SH-SY5Y (cell line): ENCODE results near the gene UNC45B.

ENCODE experiments used
- GATA2 ChIP-seq: IDR thresholded peaks from 2 replicates; pipeline ENCODE4 v1.6.1; 2011; ENCODE audit warnings: mild to moderate bottlenecking, low read depth, low read length
- GATA3 ChIP-seq: IDR thresholded peaks from 2 replicates; pipeline ENCODE4 v1.6.1; 2011; ENCODE audit warnings: low read depth, mild to moderate bottlenecking, low read length, moderate library complexity

The UNC45B gene, protein sequence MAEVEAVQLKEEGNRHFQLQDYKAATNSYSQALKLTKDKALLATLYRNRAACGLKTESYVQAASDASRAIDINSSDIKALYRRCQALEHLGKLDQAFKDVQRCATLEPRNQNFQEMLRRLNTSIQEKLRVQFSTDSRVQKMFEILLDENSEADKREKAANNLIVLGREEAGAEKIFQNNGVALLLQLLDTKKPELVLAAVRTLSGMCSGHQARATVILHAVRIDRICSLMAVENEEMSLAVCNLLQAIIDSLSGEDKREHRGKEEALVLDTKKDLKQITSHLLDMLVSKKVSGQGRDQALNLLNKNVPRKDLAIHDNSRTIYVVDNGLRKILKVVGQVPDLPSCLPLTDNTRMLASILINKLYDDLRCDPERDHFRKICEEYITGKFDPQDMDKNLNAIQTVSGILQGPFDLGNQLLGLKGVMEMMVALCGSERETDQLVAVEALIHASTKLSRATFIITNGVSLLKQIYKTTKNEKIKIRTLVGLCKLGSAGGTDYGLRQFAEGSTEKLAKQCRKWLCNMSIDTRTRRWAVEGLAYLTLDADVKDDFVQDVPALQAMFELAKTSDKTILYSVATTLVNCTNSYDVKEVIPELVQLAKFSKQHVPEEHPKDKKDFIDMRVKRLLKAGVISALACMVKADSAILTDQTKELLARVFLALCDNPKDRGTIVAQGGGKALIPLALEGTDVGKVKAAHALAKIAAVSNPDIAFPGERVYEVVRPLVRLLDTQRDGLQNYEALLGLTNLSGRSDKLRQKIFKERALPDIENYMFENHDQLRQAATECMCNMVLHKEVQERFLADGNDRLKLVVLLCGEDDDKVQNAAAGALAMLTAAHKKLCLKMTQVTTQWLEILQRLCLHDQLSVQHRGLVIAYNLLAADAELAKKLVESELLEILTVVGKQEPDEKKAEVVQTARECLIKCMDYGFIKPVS

GRCh38 chr17:35147375-35147905, at the start of gene UNC45B:
Gene UNC45B (plus strand): TSS chr17:35147817. CDS start chr17:35148264, 447 bp downstream.
- TF ChIP-seq GATA2: no peak
- no peak for TF ChIP-seq GATA3

DNA sequence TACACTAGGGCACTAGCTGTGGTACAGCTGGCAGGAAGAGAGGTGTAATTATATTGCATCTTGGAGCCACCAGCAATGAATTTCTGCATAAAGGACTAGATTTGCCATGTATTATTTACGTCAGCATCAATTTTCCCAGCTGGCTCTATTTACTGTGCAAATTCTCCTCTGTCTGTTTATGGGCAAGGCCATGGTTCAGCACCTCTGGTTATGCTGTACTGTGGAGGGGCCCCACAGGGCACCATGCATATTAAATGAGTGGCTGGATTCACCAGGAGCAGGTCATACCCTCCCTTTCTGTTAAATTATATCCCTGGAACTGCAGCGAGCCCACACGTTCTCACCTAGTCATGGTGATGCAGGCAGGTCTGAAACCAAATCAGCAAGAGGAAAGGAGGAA, 47.7 kb upstream of the UNC45B start:
- TF ChIP-seq GATA2: no peak
- no peak for TF ChIP-seq GATA3

DNA sequence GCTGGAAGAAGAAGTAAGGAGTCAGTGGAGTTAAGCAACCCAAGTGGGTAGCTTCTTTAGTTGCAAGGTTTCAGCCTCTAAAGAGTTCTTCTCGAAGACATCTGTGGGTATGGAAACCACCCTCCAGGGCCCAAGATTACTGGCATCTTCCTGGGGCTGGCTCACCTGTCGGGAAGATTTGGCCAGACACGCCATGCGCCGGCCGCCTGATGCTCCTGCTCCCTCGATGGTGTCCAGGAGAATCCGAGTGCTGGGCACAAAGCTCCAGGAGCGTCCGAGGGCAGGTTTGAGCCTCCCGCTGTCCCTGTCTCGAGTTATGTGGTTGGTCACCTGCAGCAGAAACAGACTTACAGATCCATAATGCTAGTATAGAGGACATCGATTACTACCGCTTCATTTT, 46.6 kb upstream of the UNC45B start:
- TF ChIP-seq GATA2: no peak
- TF ChIP-seq GATA3: no peak

DNA sequence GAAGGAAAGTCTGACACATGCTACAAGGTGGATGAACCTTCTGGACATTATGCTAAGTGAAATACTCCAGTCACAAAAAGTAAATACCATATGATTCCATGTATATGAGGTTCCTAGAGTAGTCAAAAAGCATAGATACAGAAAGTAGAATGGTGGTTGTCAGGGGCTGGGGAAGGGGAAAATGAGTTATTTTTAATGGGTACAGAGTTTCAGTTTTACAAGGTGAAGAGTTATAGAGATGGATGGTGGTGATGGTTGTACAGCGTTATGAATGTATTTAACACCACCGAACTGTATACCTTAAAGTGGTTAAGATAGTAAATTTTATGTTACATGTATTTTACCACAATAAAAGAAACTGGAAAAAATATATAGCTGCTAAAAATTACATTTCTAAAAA, 45.9 kb upstream of the UNC45B start:
- TF ChIP-seq GATA3: no peak
- no peak for TF ChIP-seq GATA2

- TF ChIP-seq GATA2 (no peak), GATA3 (no peak)
These were observed 44.3 kb upstream of the UNC45B start for GRCh38 chr17:35103271-35103670.

DNA sequence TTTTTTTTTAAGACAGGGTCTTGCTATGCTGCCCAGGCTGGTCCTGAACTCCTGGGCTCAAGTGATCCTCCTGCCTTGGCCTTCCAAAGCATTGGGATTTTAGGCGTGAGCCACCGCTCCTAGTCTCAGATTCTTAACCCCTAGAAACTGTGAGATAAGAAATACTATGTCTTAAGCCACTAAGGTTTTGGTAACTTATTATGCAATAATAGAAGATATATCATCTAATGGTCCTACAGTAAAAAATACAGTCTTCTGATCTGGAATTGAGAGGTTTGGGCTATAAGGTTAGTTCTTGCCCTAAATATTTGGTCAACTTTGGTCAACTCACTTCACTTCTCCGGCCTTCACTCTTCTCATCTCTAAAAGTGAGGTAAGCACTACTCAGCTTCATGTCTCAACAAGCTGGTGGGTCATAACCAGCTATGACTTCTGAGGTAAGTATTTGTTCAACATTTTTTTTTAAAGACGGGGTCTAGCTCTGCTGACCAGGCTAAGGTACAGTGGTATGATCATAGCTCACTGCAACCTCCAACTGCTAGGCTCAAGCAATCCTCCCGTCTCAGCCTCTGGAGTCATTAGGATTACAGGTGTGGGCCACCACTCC, 42.7 kb upstream of the UNC45B start:
- TF ChIP-seq GATA2: no peak

- TF ChIP-seq GATA3: no peak
- TF ChIP-seq GATA2: no peak
These were observed 30.8 kb upstream of the UNC45B start for GRCh38 chr17:35116845-35117244.

DNA sequence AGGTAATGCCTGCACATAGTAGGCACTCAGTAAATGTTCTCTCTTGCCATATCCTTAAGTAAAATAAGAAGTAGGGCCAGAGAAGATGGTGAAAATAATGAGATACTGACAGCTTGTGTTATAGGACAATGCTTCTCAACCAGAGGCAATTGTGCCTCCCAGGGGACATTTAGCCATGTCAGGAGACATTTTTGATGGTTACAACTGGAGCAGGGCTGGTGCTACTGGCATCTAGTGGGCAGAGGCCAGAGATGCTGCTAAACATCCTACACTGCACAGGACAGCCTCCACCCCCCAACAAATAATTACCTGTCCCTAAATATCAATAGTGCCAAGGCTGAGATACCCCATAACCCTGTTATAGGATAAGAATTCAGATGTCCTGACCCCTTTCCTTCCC, 29.6 kb upstream of the UNC45B start:
- TF ChIP-seq GATA2 (no peak), GATA3 (no peak)

- TF ChIP-seq GATA3 (no peak), GATA2 (no peak; the same call in 1 of the 2 replicates)
These were observed 28.0 kb upstream of the UNC45B start, which contains the start of gene RAD51D for GRCh38 chr17:35119370-35120165. Gene RAD51D (minus strand): TSS chr17:35119860. CDS start chr17:35119613, 247 bp downstream.

DNA sequence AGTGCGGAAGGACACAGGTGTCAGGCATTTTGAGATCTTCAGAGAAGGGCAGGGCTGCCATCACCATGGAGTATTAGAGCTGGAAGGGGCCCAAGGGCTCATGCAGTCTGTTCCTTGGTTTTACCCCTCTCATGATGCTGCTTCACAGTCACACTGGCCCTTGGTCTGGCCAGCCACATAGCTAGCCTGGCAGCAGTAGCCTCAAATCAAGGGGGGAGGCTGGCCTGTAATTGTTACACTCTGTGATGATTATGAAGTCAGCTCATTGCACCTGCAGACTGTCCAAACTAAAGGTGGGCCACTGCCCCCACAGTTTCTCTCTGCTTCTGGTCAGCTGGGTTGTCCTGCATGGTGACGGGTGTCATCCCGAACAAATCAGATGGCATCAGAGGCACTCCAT, 26.3 kb upstream of the UNC45B start, which contains the start of gene FNDC8:
Gene FNDC8, plus strand, starts transcription at position 301 of the 400 bp plus-strand sequence. Its CDS starts 79 bp downstream, at position 380.
- TF ChIP-seq GATA3 (no peak), GATA2 (no peak)

DNA sequence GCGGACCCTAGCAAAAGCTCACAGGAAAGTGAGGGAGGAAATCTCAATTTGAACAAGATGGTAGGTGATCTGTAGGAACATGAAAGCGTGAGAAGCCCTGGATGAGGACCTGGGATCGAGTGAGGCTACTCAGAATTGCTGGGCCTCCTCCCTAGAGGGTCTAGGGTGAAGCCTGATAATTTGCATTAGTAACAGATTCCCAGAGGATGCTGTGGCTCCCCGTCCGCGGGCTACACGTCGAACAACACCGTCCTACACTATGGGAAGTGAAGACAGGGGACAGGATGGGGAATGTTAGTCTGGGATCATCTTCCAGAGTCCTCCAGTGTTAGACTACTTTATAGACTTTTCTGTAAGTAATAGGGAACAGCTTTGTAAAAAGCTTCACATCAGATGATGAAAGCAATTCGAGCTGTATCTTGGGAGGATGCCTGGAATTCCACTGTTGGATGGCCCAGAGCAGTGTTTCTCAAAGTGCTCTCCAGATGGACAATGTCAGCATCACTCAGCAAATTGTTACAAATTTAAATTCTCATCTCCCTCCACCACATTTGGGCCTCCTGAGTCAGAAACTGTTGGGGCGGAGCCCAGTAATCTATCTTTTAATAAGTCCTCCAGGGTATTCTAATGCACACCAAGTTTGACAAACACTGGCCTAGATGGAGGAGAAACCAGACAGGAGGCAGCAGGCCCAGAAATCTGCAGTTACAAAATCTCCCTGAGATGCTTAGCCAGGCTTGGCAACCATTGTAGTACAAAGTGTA, 19.7 kb upstream of the UNC45B start:
- TF ChIP-seq GATA3 (no peak), GATA2 (no peak)
